NCI-H510A treated with DMSO at 0.1 percent for 48 hours (cell line): ENCODE measurements around the gene DNAJC5.
"Not testable (repeated sequence)": the region's sequence is repeated elsewhere in the genome, so short reads cannot be mapped to it uniquely, and the experiment has no call there.

ENCODE experiments used
- DNase-seq: peaks from one replicate; lab custom pipeline; 2025; lab: John Stamatoyannopoulos, UW

The DNAJC5 gene

GRCh38 chr20:63956664-63957003, 61.7 kb downstream of the DNAJC5 start:
- peak; percentile 56 for DNase-seq

- DNase-seq = peak; percentile 95
Observed at GRCh38 chr20:63957004-63957689, 62.2 kb downstream of the DNAJC5 start.

GRCh38 chr20:63957690-63958441, 62.9 kb downstream of the DNAJC5 start:
- DNase-seq = peak; percentile 95

DNA sequence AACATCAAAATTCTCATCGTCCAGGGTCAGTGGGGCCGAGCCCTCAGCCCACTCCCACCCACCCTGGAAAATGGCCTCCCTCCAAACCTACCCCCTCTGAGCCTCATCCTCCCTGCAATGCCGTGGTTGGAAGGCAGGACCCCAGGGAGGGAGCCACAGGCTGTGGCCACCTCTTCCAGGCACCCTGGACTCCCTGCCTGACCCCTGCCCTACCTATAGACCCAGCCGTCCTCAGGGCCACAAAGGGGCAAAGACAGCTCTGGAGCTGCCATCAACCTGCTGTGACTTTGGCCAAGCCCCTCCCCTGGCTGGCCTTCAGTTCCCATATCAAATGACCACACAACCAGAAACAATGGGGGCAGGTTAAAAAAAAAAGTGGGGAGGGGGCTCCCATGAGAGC, 63.5 kb downstream of the DNAJC5 start:
- DNase-seq = no peak

DNA sequence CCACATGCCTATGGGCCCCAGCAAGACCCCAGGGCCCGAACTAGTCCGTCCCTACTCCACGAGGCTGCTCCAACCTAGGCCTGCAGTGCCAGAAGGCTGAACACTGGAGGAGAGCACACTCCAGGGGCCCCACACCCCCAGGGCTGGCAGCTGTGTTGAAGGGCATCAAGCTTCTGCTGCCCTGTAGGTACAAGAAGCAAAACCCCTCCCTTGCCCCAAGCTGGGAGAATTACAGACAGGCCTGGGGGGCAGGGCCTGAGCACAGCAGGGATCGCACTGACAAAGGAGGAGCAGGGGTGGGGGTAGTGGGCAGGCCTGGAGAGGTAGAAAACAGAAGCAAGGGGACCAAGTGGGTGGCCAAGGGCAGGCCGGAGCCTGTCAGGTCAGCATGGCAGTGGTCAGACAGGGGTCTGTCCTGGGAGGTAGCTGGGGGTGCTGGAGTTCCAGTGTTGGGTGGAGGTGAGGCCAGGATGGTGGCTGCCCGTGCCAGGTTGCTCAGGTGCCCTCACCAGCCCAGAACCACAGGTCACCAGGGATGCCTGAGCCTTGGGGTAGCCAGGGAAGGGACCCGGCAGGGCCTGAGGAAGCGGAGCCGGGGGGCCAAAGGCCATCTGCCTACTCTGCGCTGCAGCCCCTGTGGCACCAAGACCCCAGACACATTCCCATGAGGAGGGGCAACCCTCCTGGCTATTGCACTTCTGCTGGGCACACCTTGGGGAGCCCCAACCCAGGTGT, 64.2 kb downstream of the DNAJC5 start:
- DNase-seq = no peak

- DNase-seq = no peak
Observed at GRCh38 chr20:63959699-63960075, 64.8 kb downstream of the DNAJC5 start.

GRCh38 chr20:63960654-63961621, 66.0 kb downstream of the DNAJC5 start:
- DNase-seq = not testable (repeated sequence)

- no peak for DNase-seq
Observed at GRCh38 chr20:63961664-63962425, 66.9 kb downstream of the DNAJC5 start.

- no peak for DNase-seq
Observed at GRCh38 chr20:63962426-63963347, 67.8 kb downstream of the DNAJC5 start.

- DNase-seq = no peak
Observed at GRCh38 chr20:63963348-63963741, 68.4 kb downstream of the DNAJC5 start.

DNA sequence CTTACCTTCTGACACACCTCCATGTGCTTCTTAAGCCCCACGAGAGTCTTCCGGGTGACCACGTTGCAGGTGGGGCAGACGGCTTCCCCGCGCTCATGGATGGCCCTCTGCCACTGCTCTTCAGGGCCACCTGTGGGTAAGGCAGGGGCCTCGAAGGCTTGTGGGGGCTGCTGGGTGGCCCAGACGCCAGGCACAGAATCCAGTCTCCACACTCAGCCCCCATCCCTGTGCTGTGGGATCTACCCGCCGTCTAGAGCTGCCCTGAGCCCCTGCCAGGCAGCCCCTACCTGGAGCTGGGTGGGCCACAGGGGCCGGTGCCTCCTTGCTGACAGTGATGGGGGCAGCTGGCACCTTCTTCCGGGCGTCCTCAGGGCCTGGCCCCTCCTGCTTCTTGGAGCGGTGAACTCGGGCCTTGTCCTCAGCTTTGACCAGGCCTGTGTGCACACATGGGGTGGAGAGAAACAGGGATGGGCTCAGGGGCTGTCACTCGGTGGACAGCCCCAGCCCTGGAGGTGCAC, 68.9 kb downstream of the DNAJC5 start:
- DNase-seq = no peak

GRCh38 chr20:63964412-63964811, 69.5 kb downstream of the DNAJC5 start:
- no peak for DNase-seq

GRCh38 chr20:63966172-63966943, 71.4 kb downstream of the DNAJC5 start:
- no peak for DNase-seq

DNA sequence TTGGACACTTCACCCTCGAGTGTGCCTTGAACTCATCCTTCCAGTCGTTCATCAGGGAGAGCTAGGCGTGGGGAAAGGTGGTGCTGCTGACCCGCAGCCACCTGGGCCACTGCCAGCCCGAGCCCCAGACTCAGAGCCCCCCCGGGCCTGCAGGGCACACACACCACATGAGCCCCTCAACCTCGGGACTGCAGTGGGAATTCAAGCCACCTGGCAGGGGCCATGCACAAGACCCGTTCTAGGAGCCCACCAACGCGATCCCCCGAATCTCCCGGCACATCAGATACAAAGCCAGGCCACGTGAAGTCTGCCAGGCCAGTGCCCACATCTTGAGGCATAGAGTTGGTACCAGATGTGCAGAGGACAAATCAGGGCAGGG, 72.0 kb downstream of the DNAJC5 start:
- no peak for DNase-seq

- no peak for DNase-seq
Observed at GRCh38 chr20:63967330-63968135, 72.6 kb downstream of the DNAJC5 start.

DNA sequence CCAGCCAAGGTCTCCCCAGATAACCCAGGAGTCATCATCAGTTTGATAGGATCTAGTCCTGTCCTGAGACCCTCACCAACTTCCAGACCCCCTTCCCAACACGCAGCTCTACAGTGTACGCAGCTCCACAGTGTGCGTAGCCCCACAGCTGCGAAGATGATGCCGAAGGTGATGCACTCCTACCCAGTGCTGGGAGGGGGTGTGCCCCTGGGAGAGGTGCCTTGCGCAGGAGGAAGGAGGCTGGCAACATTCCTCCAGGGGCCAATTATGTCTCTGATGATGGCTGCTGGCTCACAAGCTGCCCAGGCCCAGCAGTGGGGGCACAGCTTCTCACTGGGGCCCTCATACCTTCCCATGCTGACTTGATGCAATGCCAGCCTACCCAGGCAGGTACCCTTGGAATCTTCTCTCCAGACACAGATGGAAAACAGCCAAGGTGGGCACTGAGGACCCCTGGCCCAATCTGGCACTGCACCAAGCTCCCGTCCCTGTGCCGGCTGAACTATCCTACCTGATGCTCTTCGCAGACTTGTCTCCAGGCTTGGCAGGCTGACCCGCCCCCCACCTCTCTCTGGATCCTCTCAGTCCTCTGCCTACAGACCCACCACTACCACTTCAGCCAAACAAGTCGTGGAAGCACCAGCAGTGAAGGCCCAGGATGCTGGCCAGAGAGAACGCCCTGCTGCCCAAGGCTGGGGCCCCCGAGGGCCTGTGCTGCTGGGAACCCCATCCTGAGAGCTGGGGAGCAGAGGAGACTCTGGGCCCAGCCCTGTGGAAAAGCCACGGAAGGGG, 73.4 kb downstream of the DNAJC5 start:
- DNase-seq = no peak
